ENCODE data around the gene GRB2. TPM values are rescaled to one million over a fixed set of nuclear protein-coding genes. Genes with fewer than 3 reads are reported as not detected.

The GRB2 gene
- total and polyA plus RNA-seq, 7 experiments from 2014 or later = 112 to 167 (median 145) TPM

DNA sequence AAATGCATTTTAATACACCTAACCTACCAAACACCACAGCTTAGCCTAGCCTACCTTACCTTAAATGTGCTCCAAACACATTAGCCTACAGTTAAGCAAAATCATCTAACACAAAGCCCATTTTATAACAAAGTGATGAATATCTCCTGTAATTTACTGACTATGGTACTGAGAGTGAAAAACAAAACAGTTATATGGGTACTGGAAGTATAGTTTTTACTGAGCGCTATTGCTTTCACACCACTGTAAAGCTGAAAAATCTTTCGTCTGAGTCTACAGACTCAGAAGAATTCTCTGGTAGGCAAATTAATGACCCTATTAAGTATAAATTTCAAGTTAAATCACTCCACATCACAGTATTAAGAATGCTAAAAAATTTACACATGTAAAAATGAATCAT is 3.5 kb downstream of the GRB2 start:
- no peaks in the 10 kb centered on the region for H3K27me3 ChIP-seq (ENCODE audit: control insufficient read depth in 2 of 2, insufficient read depth in 2 of 2, low read length in 2 of 2)
- peaks cover 38 to 43% of the 10 kb centered on the region in 2 donors for H3K4me1 ChIP-seq (ENCODE audit: control insufficient read depth in 2 of 2, insufficient read depth in 2 of 2, low read length in 2 of 2)
- H3K27me3 Mint-ChIP-seq = no peaks in the 10 kb centered on the region
- no peaks in the 10 kb centered on the region for H3K9me3 Mint-ChIP-seq
- peaks cover 0 to 7% (median 0%) of the 10 kb centered on the region in 3 experiments for H3K36me3 ChIP-seq (ENCODE audit: control insufficient read depth in 2 of 3, insufficient read depth in 3 of 3, low read length in 3 of 3)
- no peaks in the 10 kb centered on the region for H3K9me3 ChIP-seq (ENCODE audit: control insufficient read depth in 2 of 3, low read length in 3 of 3)
- H3K4me3 Mint-ChIP-seq = peak overlapping the region in 9 of 10 donors; percentile 36 to 98 (median 69)
- ATAC-seq (no peak), DNase-seq (no peak)
- peak overlapping the region; percentile 52 for H3K27ac ChIP-seq (ENCODE audit: low read depth, low read length)
- POLR2A ChIA-PET = interaction anchor here (0.8 to 1.1 kb wide), 3 partner anchors 66 to 131 kb away, joined by 3 to 4 read pairs (median 4); partner anchors contain the start of genes MIF4GD and SLC25A19
- CTCF ChIA-PET = interaction anchor here (0.8 to 1.6 kb wide), 3 partner anchors 10 to 79 kb away, joined by 3 to 4 read pairs (median 4); no protein-coding TSS in a partner anchor
- peaks cover 0 to 9% (median 0%) of the 10 kb centered on the region in 5 donors for H3K36me3 Mint-ChIP-seq
- H3K4me1 Mint-ChIP-seq = peaks cover 44 to 72% (median 54%) of the 10 kb centered on the region in 7 donors
- H3K4me3 ChIP-seq (ENCODE audit: low read length) = no peak overlapping the region
- peak overlapping the region in 6 of 9 donors; percentile 5 to 85 (median 61) for H3K27ac Mint-ChIP-seq
- intact Hi-C loops (cut with micrococcal nuclease) = loop anchor here (10.0 kb wide), 1 partner anchor 367 kb away; no protein-coding TSS in a partner anchor

- H3K9me3 ChIP-seq (ENCODE audit: control insufficient read depth in 2 of 3, low read length in 3 of 3) = no peaks in the 10 kb centered on the region
- peaks cover 0 to 7% (median 0%) of the 10 kb centered on the region in 3 experiments for H3K36me3 ChIP-seq (ENCODE audit: control insufficient read depth in 2 of 3, insufficient read depth in 3 of 3, low read length in 3 of 3)
- POLR2A ChIA-PET = interaction anchor here (1.1 to 1.3 kb wide), 2 partner anchors 78 to 130 kb away, joined by 4 read pairs; partner anchors contain the start of gene MIF4GD
- no peak overlapping the region for H3K27ac ChIP-seq (ENCODE audit: low read depth, low read length)
- DNase-seq = no peak
- H3K27ac Mint-ChIP-seq = peak overlapping the region in 4 of 9 donors; percentile 14 to 51 (median 24)
- H3K27me3 ChIP-seq (ENCODE audit: control insufficient read depth in 2 of 2, insufficient read depth in 2 of 2, low read length in 2 of 2) = no peaks in the 10 kb centered on the region
- H3K4me1 ChIP-seq (ENCODE audit: control insufficient read depth in 2 of 2, insufficient read depth in 2 of 2, low read length in 2 of 2) = peaks cover 38 to 48% of the 10 kb centered on the region in 2 donors
- intact Hi-C loops (cut with micrococcal nuclease) = loop anchor here (10.0 kb wide), 1 partner anchor 366 kb away; no protein-coding TSS in a partner anchor
- H3K4me3 ChIP-seq (ENCODE audit: low read length) = no peak overlapping the region
- peaks cover 0 to 9% (median 0%) of the 10 kb centered on the region in 5 donors for H3K36me3 Mint-ChIP-seq
- CTCF ChIA-PET = interaction anchor here (0.8 to 1.6 kb wide), 4 partner anchors 12 to 79 kb away, joined by 3 to 4 read pairs (median 3); no protein-coding TSS in a partner anchor
- H3K9me3 Mint-ChIP-seq = no peaks in the 10 kb centered on the region
- no peaks in the 10 kb centered on the region for H3K27me3 Mint-ChIP-seq
- peaks cover 48 to 74% (median 56%) of the 10 kb centered on the region in 7 donors for H3K4me1 Mint-ChIP-seq
- ATAC-seq = no peak
- peak overlapping the region in 6 of 10 donors; percentile 17 to 59 (median 38) for H3K4me3 Mint-ChIP-seq
Observed at GRCh38 chr17:75400326-75400939, 5.0 kb downstream of the GRB2 start.

DNA sequence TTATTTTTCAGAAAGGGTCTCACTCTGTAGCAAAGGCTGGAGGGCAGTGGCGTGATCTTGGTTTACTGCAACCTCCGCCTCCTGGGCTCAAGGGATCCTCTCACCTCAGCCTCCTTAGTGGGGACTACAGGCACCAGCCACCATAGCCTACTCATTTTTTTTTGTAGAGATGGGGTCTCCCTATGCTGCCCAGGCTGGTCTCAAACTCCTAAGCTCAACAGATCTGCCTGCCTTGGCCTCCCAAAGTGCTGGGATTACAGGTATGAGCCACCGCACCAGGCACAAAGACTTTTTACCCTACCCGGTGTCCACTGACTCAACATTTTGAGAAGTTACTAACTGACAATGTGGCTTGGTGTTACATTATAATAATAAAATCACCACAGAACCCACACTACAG is 7.2 kb downstream of the GRB2 start:
- POLR2A ChIA-PET = interaction anchor here (0.7 kb wide), 1 partner anchor 355 kb away, joined by 3 read pairs; no protein-coding TSS in a partner anchor
- CTCF ChIA-PET = interaction anchor here (0.7 kb wide), 1 partner anchor 160 kb away, joined by 3 read pairs; no protein-coding TSS in a partner anchor
- DNase-seq (no peak), ATAC-seq (no peak)
- intact Hi-C loops (cut with micrococcal nuclease) = no loop called here
- Histone ChIP-seq H3K4me3 (ENCODE audit: low read length) (no peak overlapping the region), H3K27ac (ENCODE audit: low read depth, low read length) (no peak overlapping the region), H3K27me3 (ENCODE audit: control insufficient read depth in 2 of 2, insufficient read depth in 2 of 2, low read length in 2 of 2) (no peaks in the 10 kb centered on the region), H3K9me3 (ENCODE audit: control insufficient read depth in 2 of 3, low read length in 3 of 3) (no peaks in the 10 kb centered on the region), H3K36me3 (ENCODE audit: control insufficient read depth in 2 of 3, insufficient read depth in 3 of 3, low read length in 3 of 3) (no peaks in the 10 kb centered on the region), H3K4me1 (ENCODE audit: control insufficient read depth in 2 of 2, insufficient read depth in 2 of 2, low read length in 2 of 2) (peaks cover 31 to 60% of the 10 kb centered on the region in 2 donors)
- Mint-ChIP-seq H3K27me3 (no peaks in the 10 kb centered on the region), H3K4me3 (peak overlapping the region in 4 of 10 donors; percentile 16 to 59 (median 34)), H3K9me3 (no peaks in the 10 kb centered on the region), H3K36me3 (peaks cover 0 to 7% (median under 1%) of the 10 kb centered on the region in 5 donors), H3K27ac (peak overlapping the region in 1 of 9 donors; percentile 58), H3K4me1 (peaks cover 61 to 88% (median 68%) of the 10 kb centered on the region in 7 donors)

DNA sequence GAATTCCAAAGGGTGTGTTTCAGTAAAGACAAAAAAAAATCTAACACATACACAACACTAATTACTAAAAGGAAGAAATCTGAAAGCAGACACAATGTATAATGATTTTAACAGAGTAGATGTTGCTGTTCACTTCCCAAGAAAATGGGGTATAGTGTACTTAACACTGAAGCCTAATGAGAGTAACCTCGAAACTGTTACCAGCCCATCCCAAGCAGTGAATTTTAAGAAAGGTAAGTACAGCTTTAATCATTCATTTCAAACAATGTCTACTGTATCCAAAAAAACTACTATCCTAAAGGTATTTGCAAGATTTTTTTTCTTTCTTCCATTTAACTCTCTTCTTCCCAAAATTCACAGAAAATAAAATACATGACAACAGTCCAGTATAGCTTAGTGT is 8.3 kb downstream of the GRB2 start:
- Histone ChIP-seq H3K9me3 (ENCODE audit: control insufficient read depth in 2 of 3, low read length in 3 of 3) (no peaks in the 10 kb centered on the region), H3K4me1 (ENCODE audit: control insufficient read depth in 2 of 2, insufficient read depth in 2 of 2, low read length in 2 of 2) (peaks cover 23 to 56% of the 10 kb centered on the region in 2 donors), H3K27ac (ENCODE audit: low read depth, low read length) (no peak overlapping the region), H3K27me3 (ENCODE audit: control insufficient read depth in 2 of 2, insufficient read depth in 2 of 2, low read length in 2 of 2) (no peaks in the 10 kb centered on the region), H3K4me3 (ENCODE audit: low read length) (no peak overlapping the region), H3K36me3 (ENCODE audit: control insufficient read depth in 2 of 3, insufficient read depth in 3 of 3, low read length in 3 of 3) (no peaks in the 10 kb centered on the region)
- peaks cover 0 to 8% (median 7%) of the 10 kb centered on the region in 5 donors for H3K36me3 Mint-ChIP-seq
- DNase-seq = no peak
- peak overlapping the region in 6 of 10 donors; percentile 9 to 91 (median 28) for H3K4me3 Mint-ChIP-seq
- no peaks in the 10 kb centered on the region for H3K9me3 Mint-ChIP-seq
- H3K4me1 Mint-ChIP-seq = peaks cover 62 to 89% (median 71%) of the 10 kb centered on the region in 7 donors
- intact Hi-C loops (cut with micrococcal nuclease) = no loop called here
- POLR2A ChIA-PET = interaction anchor here (0.6 to 1.6 kb wide), 6 partner anchors 9 to 405 kb away, joined by 3 to 4 read pairs (median 4); partner anchors contain the start of genes GRB2 and TMEM94
- no peak for ATAC-seq
- peak overlapping the region in 8 of 9 donors; percentile 38 to 89 (median 64) for H3K27ac Mint-ChIP-seq
- CTCF ChIA-PET = interaction anchor here (0.6 to 1.3 kb wide), 3 partner anchors 73 to 606 kb away, joined by 3 to 7 read pairs (median 6); no protein-coding TSS in a partner anchor
- no peaks in the 10 kb centered on the region for H3K27me3 Mint-ChIP-seq

- H3K9me3 Mint-ChIP-seq = no peaks in the 10 kb centered on the region
- ChIA-PET POLR2A (interaction anchor here (0.6 to 1.6 kb wide), 5 partner anchors 9 to 314 kb away, joined by 3 to 4 read pairs (median 4); partner anchors contain the start of gene GRB2), CTCF (interaction anchor here (0.6 to 1.3 kb wide), 3 partner anchors 73 to 606 kb away, joined by 3 to 7 read pairs (median 6); no protein-coding TSS in a partner anchor)
- no peaks in the 10 kb centered on the region for H3K27me3 ChIP-seq (ENCODE audit: control insufficient read depth in 2 of 2, insufficient read depth in 2 of 2, low read length in 2 of 2)
- DNase-seq (no peak), ATAC-seq (no peak)
- no peaks in the 10 kb centered on the region for H3K36me3 ChIP-seq (ENCODE audit: control insufficient read depth in 2 of 3, insufficient read depth in 3 of 3, low read length in 3 of 3)
- H3K27me3 Mint-ChIP-seq = no peaks in the 10 kb centered on the region
- no peaks in the 10 kb centered on the region for H3K9me3 ChIP-seq (ENCODE audit: control insufficient read depth in 2 of 3, low read length in 3 of 3)
- H3K36me3 Mint-ChIP-seq = peaks cover 0 to 10% (median 7%) of the 10 kb centered on the region in 5 donors
- peak overlapping the region in 6 of 10 donors; percentile 9 to 91 (median 28) for H3K4me3 Mint-ChIP-seq
- intact Hi-C loops (cut with micrococcal nuclease) = no loop called here
- peaks cover 18 to 52% of the 10 kb centered on the region in 2 donors for H3K4me1 ChIP-seq (ENCODE audit: control insufficient read depth in 2 of 2, insufficient read depth in 2 of 2, low read length in 2 of 2)
- H3K4me3 ChIP-seq (ENCODE audit: low read length) = no peak overlapping the region
- H3K27ac ChIP-seq (ENCODE audit: low read depth, low read length) = no peak overlapping the region
- H3K27ac Mint-ChIP-seq = peak overlapping the region in 8 of 9 donors; percentile 15 to 89 (median 62)
- peaks cover 60 to 89% (median 72%) of the 10 kb centered on the region in 7 donors for H3K4me1 Mint-ChIP-seq
Observed at GRCh38 chr17:75396796-75397195, 8.7 kb downstream of the GRB2 start.

GRCh38 chr17:75396025-75396424 is 9.5 kb downstream of the GRB2 start:
- Histone ChIP-seq H3K4me3 (ENCODE audit: low read length) (no peak overlapping the region), H3K4me1 (ENCODE audit: control insufficient read depth in 2 of 2, insufficient read depth in 2 of 2, low read length in 2 of 2) (peaks cover 12 to 47% of the 10 kb centered on the region in 2 donors), H3K36me3 (ENCODE audit: control insufficient read depth in 2 of 3, insufficient read depth in 3 of 3, low read length in 3 of 3) (peaks cover 0 to 2% (median 0%) of the 10 kb centered on the region in 3 experiments), H3K27me3 (ENCODE audit: control insufficient read depth in 2 of 2, insufficient read depth in 2 of 2, low read length in 2 of 2) (no peaks in the 10 kb centered on the region), H3K27ac (ENCODE audit: low read depth, low read length) (peak overlapping the region; percentile 23), H3K9me3 (ENCODE audit: control insufficient read depth in 2 of 3, low read length in 3 of 3) (no peaks in the 10 kb centered on the region)
- intact Hi-C loops (cut with micrococcal nuclease) = no loop called here
- H3K9me3 Mint-ChIP-seq = no peaks in the 10 kb centered on the region
- no peak for DNase-seq
- H3K4me3 Mint-ChIP-seq = peak overlapping the region in 8 of 10 donors; percentile 13 to 98 (median 68)
- ChIA-PET CTCF (no interaction called here), POLR2A (interaction anchor here (0.6 to 1.6 kb wide), 5 partner anchors 10 to 313 kb away, joined by 3 to 4 read pairs (median 4); partner anchors contain the start of gene GRB2)
- peak overlapping the region in 8 of 9 donors; percentile 7 to 92 (median 69) for H3K27ac Mint-ChIP-seq
- ATAC-seq = no peak
- H3K27me3 Mint-ChIP-seq = no peaks in the 10 kb centered on the region
- H3K4me1 Mint-ChIP-seq = peaks cover 57 to 87% (median 74%) of the 10 kb centered on the region in 7 donors
- H3K36me3 Mint-ChIP-seq = peaks cover 0 to 12% (median 7%) of the 10 kb centered on the region in 5 donors

All from naive thymus-derived CD4-positive, alpha-beta T cell (primary cell).